Measurements from ENCODE around the gene CYS1. TPM values are rescaled to one million over a fixed set of nuclear protein-coding genes. Genes with fewer than 3 reads are reported as not detected.

Gene CYS1
- total RNA-seq, 1 experiment from 2014 or later = 3.7 TPM

DNA sequence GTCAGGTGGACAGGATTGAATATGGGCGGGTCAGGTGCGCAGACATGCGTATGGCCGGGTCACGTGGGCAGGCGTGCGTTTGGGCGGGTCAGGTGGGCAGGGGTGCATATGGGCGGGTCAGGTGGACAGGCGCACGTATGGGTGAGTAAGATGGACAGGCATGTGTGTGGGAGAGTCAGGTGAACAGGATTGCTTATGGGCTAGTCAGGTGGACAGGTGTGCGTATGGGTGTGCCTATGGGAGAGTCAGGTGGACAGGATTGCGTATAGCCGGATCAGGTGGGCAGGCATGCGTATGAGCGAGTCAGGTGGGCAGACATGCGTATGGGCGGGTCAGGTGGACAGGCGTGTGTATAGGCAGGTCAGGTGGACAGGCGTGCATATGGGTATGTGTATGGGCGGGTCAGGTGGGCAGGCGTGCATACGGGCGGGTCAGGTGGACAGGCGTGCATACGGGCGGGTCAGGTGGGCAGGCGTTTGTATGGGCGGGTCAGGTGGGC, 67.2 kb downstream of the CYS1 start:
- CTCF ChIA-PET = no interaction called here
- peak; percentile 72 for DNase-seq (ENCODE audit: low read depth, low spot score)
- intact Hi-C loops (cut with micrococcal nuclease) = no loop called here
- Histone ChIP-seq H4K20me1 (ENCODE audit: insufficient read depth) (no peaks in the 10 kb centered on the region), H3K79me2 (ENCODE audit: insufficient read depth, low read length) (no peaks in the 10 kb centered on the region), H3K27ac (ENCODE audit: low read depth, low read length) (peak overlapping the region; percentile 70; the same call in 1 of the 2 replicates), H3K27me3 (ENCODE audit: insufficient read depth, low read length) (no peaks in the 10 kb centered on the region), H3K4me2 (ENCODE audit: low read length) (peak overlapping the region; percentile 52; the same call in 1 of the 2 replicates), H3K9ac (ENCODE audit: low read length) (0 out of 2 replicates have a peak overlapping the region, but pooled peaks have one; percentile 14), H3K4me3 (replicated peaks in 1 of 2; ENCODE audit: low read depth in 1 of 2, low read length in 2 of 2) (peak overlapping the region; percentile 12 to 18; a peak in 3 of 4 replicates), H3K36me3 (ENCODE audit: control insufficient read depth in 1 of 2, insufficient read depth in 2 of 2, low read length in 2 of 2) (no peaks in the 10 kb centered on the region), H2AFZ (ENCODE audit: low read depth, low read length, poor library complexity, severe bottlenecking) (no peak overlapping the region), H3K9me2 (ENCODE audit: insufficient read depth) (no peaks in the 10 kb centered on the region), H3K9me3 (ENCODE audit: control insufficient read depth in 1 of 2, insufficient read depth in 1 of 2, low read depth in 1 of 2, low read length in 2 of 2) (peaks cover 0 to 6% of the 10 kb centered on the region in 2 experiments; a peak in 1 of 4 replicates), H3K4me1 (ENCODE audit: control insufficient read depth in 1 of 2, insufficient read depth in 2 of 2, low read length in 2 of 2) (peaks cover 7 to 29% of the 10 kb centered on the region in 2 experiments)
- RAD21 ChIA-PET (ENCODE audit: low non-redundant PET in 1 of 2, low total read pairs in 2 of 2, uncharacterized antibody in 2 of 2, unreplicated experiment in 2 of 2) = no interaction called here
- TF ChIP-seq EZH2 (IDR thresholded peaks at IDR 0.05) = no peak
- TF ChIP-seq ZBTB33 (IDR thresholded peaks at IDR 0.05; ENCODE audit: extremely low read depth, insufficient replicate concordance, low read length) = no peak
- TF ChIP-seq EZH2phosphoT487 (IDR thresholded peaks at IDR 0.05; ENCODE audit: borderline replicate concordance) = no peak
- TF ChIP-seq ATF3 (IDR thresholded peaks at IDR 0.05) = no peak
- TF ChIP-seq SIN3A (IDR thresholded peaks at IDR 0.05; ENCODE audit: low read depth) = no peak
- TF ChIP-seq FOSL1 (IDR thresholded peaks at IDR 0.05; ENCODE audit: low read depth) = no peak
- TF ChIP-seq CEBPB (IDR thresholded peaks at IDR 0.05; ENCODE audit: low read depth) = no peak
- no peak for TF ChIP-seq CTCF (IDR thresholded peaks at IDR 0.05 in 2 of 3, conservative IDR thresholded peaks at IDR 0.05 in 1 of 3; ENCODE audit: borderline replicate concordance in 1 of 3, insufficient read depth in 1 of 3, low read depth in 2 of 3, low read length in 2 of 3)
- no peak for TF ChIP-seq EGR1 (IDR thresholded peaks at IDR 0.05; ENCODE audit: low read depth)
- no peak for TF ChIP-seq SP1 (IDR thresholded peaks at IDR 0.05; ENCODE audit: low read depth)
- TF ChIP-seq REST (IDR thresholded peaks at IDR 0.05; ENCODE audit: low read depth) = no peak
- no peak for TF ChIP-seq ZNF274 (IDR thresholded peaks at IDR 0.05; ENCODE audit: low read depth, low read length)
- TF ChIP-seq TCF7L2 (IDR thresholded peaks at IDR 0.05; ENCODE audit: borderline replicate concordance, extremely low read depth, insufficient read depth, insufficient read length) = no peak
- TF ChIP-seq POLR2AphosphoS5 (IDR thresholded peaks at IDR 0.05; ENCODE audit: low read depth, low read length) = no peak
- TF ChIP-seq MAX (IDR thresholded peaks at IDR 0.05) = no peak
- no peak for TF ChIP-seq SRF (IDR thresholded peaks at IDR 0.05; ENCODE audit: low read depth)
- no peak for TF ChIP-seq CBX3 (IDR thresholded peaks at IDR 0.05; ENCODE audit: low read depth)
- POLR2A ChIA-PET = no interaction called here
- BruUV-seq (replicated peaks) = no TSS peak
- ATAC-seq = peak; percentile 60
